OCI-LY7 (cell line): ENCODE data around the gene HDGFL1. TPM values are rescaled to one million over a fixed set of nuclear protein-coding genes. Genes with fewer than 3 reads are reported as not detected.

Source experiments
- BruUV-seq: library from RNA; stranded (reverse); fragments of 400-500 nt; replicated peaks from 2 replicates; lab custom pipeline; 2021; lab: Mats Ljungman, UMichigan
- CTCF ChIA-PET: fragments of 300-600 bp; sonication (Branson Sonifier 250); formaldehyde crosslinking; loops from one replicate; lab custom pipeline; 2022; ENCODE audit warnings: antibody characterized with exemption; ENCODE audit not compliant: unreplicated experiment; lab: Charles Lee
- POLR2A ChIA-PET: fragments of 300-600 bp; sonication (Branson Sonifier 250); formaldehyde crosslinking; loops from one replicate; lab custom pipeline; 2022; ENCODE audit warnings: antibody characterized with exemption; lab: Charles Lee
- DNase-seq: peaks from one replicate; pipeline ENCODE4 v3.0.0-alpha.2; 2015; ENCODE audit warnings: low spot score
- H2AFZ ChIP-seq: fragments of 200-600 bp; sonication (generic), shearing (Covaris generic); 2 replicates; pipeline ENCODE4 v1.6.1; 2014; ENCODE audit warnings: mild to moderate bottlenecking, antibody characterized with exemption, low read length, moderate library complexity
- H3K27ac ChIP-seq: fragments of 200-600 bp; sonication (generic); 2 replicates; pipeline ENCODE4 v1.5.1; 2014; ENCODE audit warnings: mixed run types, low read depth, mild to moderate bottlenecking, moderate library complexity, low read length, inconsistent platforms; ENCODE audit not compliant: poor library complexity, severe bottlenecking
- H3K36me3 ChIP-seq: fragments of 200-600 bp; sonication (generic); 2 replicates; pipeline ENCODE4 v1.6.1; 2014; ENCODE audit warnings: mild to moderate bottlenecking, antibody characterized with exemption, low read length, moderate library complexity, mixed read lengths; ENCODE audit not compliant: insufficient read depth
- H3K4me1 ChIP-seq: fragments of 200-600 bp; sonication (generic); 2 replicates; pipeline ENCODE4 v1.5.1; 2014; ENCODE audit warnings: mild to moderate bottlenecking, low read length; ENCODE audit not compliant: insufficient read depth, poor library complexity, severe bottlenecking
- H3K4me2 ChIP-seq: fragments of 200-600 bp; sonication (generic); 2 replicates; pipeline ENCODE4 v1.6.1; 2014; ENCODE audit warnings: mild to moderate bottlenecking, low read length
- H3K4me3 ChIP-seq: fragments of 200-600 bp; sonication (generic); 2 replicates; pipeline ENCODE4 v1.5.1; 2014; ENCODE audit warnings: mild to moderate bottlenecking, low read depth, low read length; ENCODE audit not compliant: poor library complexity, severe bottlenecking
- H3K79me2 ChIP-seq: fragments of 200-600 bp; sonication (generic); 2 replicates; pipeline ENCODE4 v1.6.1; 2016; ENCODE audit warnings: low read depth, mild to moderate bottlenecking, low read length, moderate library complexity, mixed read lengths; ENCODE audit not compliant: insufficient read depth
- H3K9me2 ChIP-seq: fragments of 200-600 bp; sonication (generic); 2 replicates; pipeline ENCODE4 v1.6.1; 2016; ENCODE audit warnings: mild to moderate bottlenecking, low read length, mixed read lengths; ENCODE audit not compliant: insufficient read depth
- H3K9me3 ChIP-seq: fragments of 200-600 bp; sonication (generic); 2 replicates; pipeline ENCODE4 v1.6.1; 2014; ENCODE audit warnings: mild to moderate bottlenecking, mixed run types, low read length, mixed read lengths
- H4K20me1 ChIP-seq: fragments of 200-600 bp; sonication (generic); 2 replicates; pipeline ENCODE4 v1.6.1; 2014; ENCODE audit warnings: mild to moderate bottlenecking, antibody characterized with exemption, low read length, moderate library complexity, mixed read lengths; ENCODE audit not compliant: insufficient read depth
- CTCF ChIP-seq: fragments of 200-600 bp; sonication (generic); conservative IDR thresholded peaks from 2 replicates; pipeline ENCODE4 v1.5.1; 2014; ENCODE audit warnings: mild to moderate bottlenecking, antibody characterized with exemption, low read length, moderate library complexity, mixed read lengths
- EZH2phosphoT487 ChIP-seq: fragments of 200-600 bp; sonication (generic); IDR thresholded peaks from 2 replicates; pipeline ENCODE4 v1.6.1; 2018; ENCODE audit warnings: low read depth, borderline replicate concordance, mild to moderate bottlenecking, mixed run types, antibody characterized with exemption, low read length, moderate library complexity, mixed read lengths
- intact Hi-C: fragments of 100-400 bp; cut with micrococcal nuclease; formaldehyde crosslinking; loops from one replicate; pipeline ENCODE4 v1.10.0; 2022; ENCODE audit not compliant: unreplicated experiment
- total RNA-seq, 2 experiments: library from RNA; depleted of rRNA in 1 of 2; stranded (reverse); fragments of >200 nt in 1 of 2; shearing (Covaris generic) in 1 of 2; gene quantifications; 2 replicates each; pipeline ENCODE4 v1.2.3, GENCODE V29; 2014 to 2022

Gene HDGFL1
- total RNA-seq, 2 experiments from 2014 or later = not detected

- Histone ChIP-seq H3K4me1 (no peaks in the 10 kb centered on the region), H3K4me3 (no peak overlapping the region), H3K27ac (no peak overlapping the region), H3K79me2 (no peaks in the 10 kb centered on the region), H3K9me3 (no peaks in the 10 kb centered on the region), H4K20me1 (no peaks in the 10 kb centered on the region), H3K4me2 (no peak overlapping the region), H3K36me3 (no peaks in the 10 kb centered on the region), H2AFZ (no peak overlapping the region), H3K9me2 (no peaks in the 10 kb centered on the region)
- intact Hi-C loops = no loop called here
- CTCF ChIA-PET = no interaction called here
- no TSS peak for BruUV-seq
- POLR2A ChIA-PET = interaction anchor here (0.6 to 1.1 kb wide), 5 partner anchors 13 to 798 kb away, joined by 3 to 4 read pairs (median 3); no protein-coding TSS in a partner anchor
- TF ChIP-seq CTCF (no peak), EZH2phosphoT487 (no peak)
- no peak for DNase-seq
Observed at GRCh38 chr6:22605736-22606135, 36.4 kb downstream of the HDGFL1 start.

GRCh38 chr6:22610127-22610526 lies 40.8 kb downstream of the HDGFL1 start:
- POLR2A ChIA-PET = no interaction called here
- TF ChIP-seq EZH2phosphoT487 (no peak), CTCF (no peak)
- no TSS peak for BruUV-seq
- no peak overlapping the region for H3K27ac ChIP-seq
- CTCF ChIA-PET = no interaction called here
- H3K79me2 ChIP-seq = no peaks in the 10 kb centered on the region
- H2AFZ ChIP-seq = no peak overlapping the region
- no peak for DNase-seq
- H3K36me3 ChIP-seq = no peaks in the 10 kb centered on the region
- H3K9me2 ChIP-seq = no peaks in the 10 kb centered on the region
- H3K4me2 ChIP-seq = no peak overlapping the region
- intact Hi-C loops = no loop called here
- H3K4me1 ChIP-seq = no peaks in the 10 kb centered on the region
- H4K20me1 ChIP-seq = no peaks in the 10 kb centered on the region
- no peaks in the 10 kb centered on the region for H3K9me3 ChIP-seq
- no peak overlapping the region for H3K4me3 ChIP-seq

- no peaks in the 10 kb centered on the region for H3K9me3 ChIP-seq
- H3K4me1 ChIP-seq = no peaks in the 10 kb centered on the region
- ChIA-PET CTCF (no interaction called here), POLR2A (interaction anchor here (0.6 kb wide), 1 partner anchor 683 kb away, joined by 3 read pairs; no protein-coding TSS in a partner anchor)
- H3K4me3 ChIP-seq = no peak overlapping the region
- no peaks in the 10 kb centered on the region for H3K9me2 ChIP-seq
- no peak overlapping the region for H3K27ac ChIP-seq
- DNase-seq = no peak
- H3K79me2 ChIP-seq = no peaks in the 10 kb centered on the region
- H4K20me1 ChIP-seq = no peaks in the 10 kb centered on the region
- no peak overlapping the region for H3K4me2 ChIP-seq
- H3K36me3 ChIP-seq = no peaks in the 10 kb centered on the region
- H2AFZ ChIP-seq = no peak overlapping the region
- no peak for TF ChIP-seq EZH2phosphoT487
- no peak for TF ChIP-seq CTCF
- intact Hi-C loops = no loop called here
- no TSS peak for BruUV-seq
Observed at GRCh38 chr6:22612236-22612635, 42.9 kb downstream of the HDGFL1 start.
